Head of caudate nucleus (tissue), 42 donors: ENCODE data around the gene HELLS.
A peak's percentile ranks its signal among the peaks of the same experiment; 100 is the strongest.
"Not testable (repeated sequence)": the region's sequence is repeated elsewhere in the genome, so short reads cannot be mapped to it uniquely, and the experiment has no call there.

ENCODE experiments used
- DNase-seq, 42 donors: peaks; one replicate each; pipeline versions ENCODE4 v3.0.0 to v3.0.0-alpha.2; 2020 to 2021; ENCODE audit warnings: mixed read lengths in 7 of 42
- intact Hi-C: fragments of 100-400 bp; cut with DNase I; formaldehyde crosslinking; loops from one replicate; pipeline ENCODE4 v1.15.0; 2022

The HELLS gene

DNA sequence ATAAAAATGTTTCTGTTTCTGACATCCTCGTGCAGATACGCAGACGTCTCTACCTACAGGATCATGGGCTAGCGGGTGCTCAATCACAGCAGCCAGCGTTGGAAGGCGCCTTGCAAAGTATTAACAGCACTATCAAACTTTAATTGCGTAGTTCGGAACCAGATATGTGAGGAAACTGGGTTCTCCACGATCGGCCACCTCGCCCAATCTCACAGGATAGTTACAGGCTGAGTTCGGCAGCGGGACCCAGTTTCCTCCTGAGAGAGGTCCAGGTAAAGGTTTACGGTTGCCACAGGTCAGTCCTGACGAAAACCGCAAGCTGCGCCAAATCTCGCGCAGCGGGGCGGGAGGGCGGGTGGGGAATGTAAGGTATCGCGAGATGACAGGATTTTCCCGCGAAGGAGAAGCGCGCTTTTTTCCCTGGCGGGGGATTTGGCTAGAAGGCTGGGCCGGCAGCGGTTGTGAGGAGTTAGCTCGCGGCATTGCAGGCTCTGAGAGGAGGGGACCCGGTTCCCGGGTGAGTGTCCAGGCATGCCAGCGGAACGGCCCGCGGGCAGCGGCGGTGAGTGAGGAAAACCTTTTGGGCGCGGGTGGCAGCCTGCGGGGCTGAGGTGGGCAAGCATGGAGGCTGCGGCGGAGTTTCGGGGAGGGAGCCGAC, at the start of gene HELLS:
TSS of gene HELLS (plus strand) at position 398 of the 658 bp plus-strand sequence. CDS start at position 532, 134 bp downstream.
- intact Hi-C loops = no loop called here
- peak; percentile 44 to 87 (median 73) for DNase-seq

- intact Hi-C loops = no loop called here
- DNase-seq = no peak
Measured at GRCh38 chr10:94496010-94496409, 49.6 kb upstream of the HELLS start.

DNA sequence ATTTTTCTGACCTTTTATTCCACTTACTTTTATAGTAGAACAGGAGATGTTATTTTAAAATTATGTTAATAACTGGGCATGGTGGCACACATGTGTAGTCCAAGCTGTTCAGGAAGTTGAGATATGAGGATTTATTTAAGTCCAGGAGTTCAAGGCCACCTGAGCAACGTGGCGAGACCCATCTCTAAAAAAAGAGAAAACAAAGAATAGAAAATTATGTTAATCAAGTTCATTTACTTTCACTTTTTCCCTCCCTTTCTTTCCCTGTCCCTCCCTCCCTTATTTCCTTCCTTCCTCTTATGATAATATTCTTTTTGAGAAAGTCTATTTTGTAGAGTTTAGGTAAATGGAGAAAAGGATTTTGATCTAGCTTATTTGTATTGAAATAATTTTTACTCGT, 48.9 kb upstream of the HELLS start:
- intact Hi-C loops = no loop called here
- DNase-seq = no peak

DNA sequence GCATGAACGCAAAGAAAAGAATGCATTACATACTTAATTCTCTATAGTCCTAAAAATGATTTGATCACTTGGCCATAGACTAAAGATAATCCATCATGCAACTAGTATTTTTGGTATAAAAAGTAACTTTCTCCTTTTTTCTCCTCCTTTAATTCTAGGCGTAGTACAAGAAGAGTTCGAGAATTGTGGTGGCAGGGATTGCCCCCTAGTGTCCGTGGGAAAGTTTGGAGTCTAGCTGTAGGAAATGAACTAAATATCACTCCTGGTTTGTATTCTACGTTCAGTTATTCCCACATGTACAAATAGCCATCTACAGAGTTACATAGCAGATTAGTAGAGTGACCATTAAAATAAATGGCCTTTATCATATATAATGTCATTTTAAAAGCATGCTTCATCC, 45.5 kb upstream of the HELLS start:
- peak in 5 of 42 donors; percentile 10 to 51 (median 20) for DNase-seq
- intact Hi-C loops = no loop called here

DNA sequence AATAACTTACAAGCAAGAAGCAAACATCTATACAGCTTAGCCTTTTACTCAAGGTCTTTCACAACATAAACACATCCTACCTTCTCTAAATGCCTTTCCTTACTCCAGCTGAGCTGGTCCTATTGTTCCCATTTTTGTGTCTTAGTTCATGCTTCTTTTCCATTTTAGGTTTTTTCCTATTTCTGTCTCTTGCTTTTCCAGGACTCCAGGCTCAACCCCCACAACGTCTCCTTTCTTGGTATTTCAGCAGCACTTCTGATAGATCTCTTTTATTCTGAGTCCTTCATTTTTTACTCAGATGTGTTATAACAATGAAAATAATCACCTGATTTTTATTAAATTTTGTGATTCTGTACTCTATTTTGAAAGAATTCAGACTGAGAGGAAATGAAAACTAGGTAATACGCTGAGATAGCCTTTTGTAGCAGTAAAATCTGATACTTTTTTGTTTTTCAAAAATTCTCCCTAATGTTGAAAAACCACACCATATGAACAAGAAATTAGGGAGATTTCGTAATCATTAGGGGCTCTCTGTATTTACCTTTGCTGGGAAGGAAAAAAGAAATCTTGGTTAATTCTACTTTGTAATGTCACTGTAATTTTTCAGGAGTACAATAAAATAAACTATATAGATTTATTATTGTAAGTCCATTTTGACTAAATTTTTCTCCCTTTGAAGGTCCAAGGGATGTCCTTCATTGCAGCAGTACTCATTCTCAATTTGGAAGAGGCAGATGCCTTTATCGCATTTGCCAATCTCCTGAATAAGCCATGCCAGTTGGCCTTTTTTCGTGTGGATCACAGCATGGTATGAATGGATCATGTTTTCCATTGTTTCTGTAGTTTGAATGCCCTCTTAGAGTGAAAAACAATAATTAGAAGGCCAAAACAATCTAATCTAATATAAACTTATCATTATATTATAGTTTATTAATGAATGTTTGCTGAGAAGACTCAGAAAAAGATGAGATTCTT, 24.0 kb upstream of the HELLS start:
- DNase-seq = peak in 11 of 42 donors; percentile 9 to 71 (median 27)
- intact Hi-C loops = no loop called here

GRCh38 chr10:94524146-94524545, 21.4 kb upstream of the HELLS start:
- intact Hi-C loops = no loop called here
- DNase-seq = no peak

- DNase-seq = peak in 26 of 42 donors; percentile 14 to 76 (median 40)
- intact Hi-C loops = no loop called here
Measured at GRCh38 chr10:94524711-94525110, 20.9 kb upstream of the HELLS start.

DNA sequence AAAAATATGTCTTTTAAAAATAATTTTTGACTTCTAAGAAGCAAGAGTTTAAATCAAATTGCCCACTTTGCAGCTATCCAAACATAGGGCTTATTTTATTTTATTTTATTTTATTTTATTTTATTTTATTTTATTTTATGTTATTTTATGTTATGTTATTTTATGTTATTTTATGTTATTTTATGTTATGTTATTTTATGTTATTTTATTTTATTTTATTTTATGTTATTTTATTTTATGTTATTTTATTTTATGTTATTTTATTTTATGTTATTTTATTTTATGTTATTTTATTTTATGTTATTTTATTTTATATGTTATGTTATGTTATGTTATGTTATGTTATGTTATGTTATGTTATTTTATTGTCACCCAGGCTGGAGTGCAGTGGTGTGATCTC, 14.0 kb upstream of the HELLS start:
- intact Hi-C loops = not testable (repeated sequence)

GRCh38 chr10:94533027-94533426, 12.6 kb upstream of the HELLS start:
- intact Hi-C loops = no loop called here
- no peak for DNase-seq

More for the DNA sequence above, 14.0 kb upstream of the HELLS start:
- DNase-seq = not testable (repeated sequence)

DNA sequence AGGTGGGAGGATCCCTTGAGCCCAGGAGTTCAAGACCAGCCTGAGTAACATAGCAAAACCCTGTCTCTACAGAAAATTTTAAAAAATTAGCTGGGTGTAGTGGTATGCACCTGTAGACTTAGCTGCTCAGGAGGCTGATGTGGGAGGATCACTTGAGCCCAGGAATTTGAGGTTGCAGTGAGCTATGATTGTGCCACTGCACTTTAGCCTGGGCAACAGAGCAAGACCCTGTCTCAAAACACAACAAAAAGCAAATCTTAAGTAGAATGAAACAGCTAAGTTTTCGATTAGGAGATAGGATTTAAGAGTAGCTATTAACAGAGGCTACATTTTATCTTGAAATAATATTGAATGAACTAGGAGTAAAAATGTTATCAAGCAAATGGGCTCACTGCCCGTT, 3.3 kb upstream of the HELLS start:
- DNase-seq, intact Hi-C loops: not testable (repeated sequence)

- no peak for DNase-seq
- intact Hi-C loops = no loop called here
Measured at GRCh38 chr10:94546049-94546900, 687 bp downstream of the HELLS start.

- intact Hi-C loops = no loop called here
- DNase-seq = no peak
Measured at GRCh38 chr10:94546901-94547185, 1.3 kb downstream of the HELLS start.

- intact Hi-C loops = no loop called here
- DNase-seq = no peak
Measured at GRCh38 chr10:94549221-94549620, 3.6 kb downstream of the HELLS start.

DNA sequence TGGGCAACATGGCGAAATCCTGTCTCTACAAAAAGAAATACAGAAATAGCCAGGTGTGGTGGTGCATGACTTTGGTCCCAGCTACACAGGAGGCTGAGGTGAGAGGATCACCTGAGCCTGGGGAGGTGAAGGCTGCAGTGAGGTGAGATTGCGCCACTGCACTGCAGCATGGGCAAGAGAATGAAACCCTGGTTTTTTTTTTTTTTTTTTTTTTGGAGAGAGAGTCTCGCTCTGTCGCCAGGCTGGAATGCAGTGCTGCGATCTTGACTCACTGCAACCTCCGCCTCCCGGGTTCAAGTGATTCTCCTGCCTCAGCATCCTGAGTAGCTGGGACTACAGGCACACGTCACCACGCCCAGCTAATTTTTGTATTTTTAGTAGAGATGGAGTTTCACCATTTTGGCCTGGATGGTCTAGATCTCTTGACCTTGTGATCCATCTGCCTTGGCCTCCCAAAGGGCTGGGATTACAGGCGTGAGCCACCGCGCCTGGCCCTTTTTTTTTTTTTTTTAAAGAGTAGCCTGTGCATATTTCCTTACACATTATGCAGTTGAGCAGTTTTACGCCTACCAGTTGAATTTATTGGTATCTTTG, 22.2 kb downstream of the HELLS start:
- intact Hi-C loops, DNase-seq: not testable (repeated sequence)

- intact Hi-C loops = no loop called here
- DNase-seq = no peak
Measured at GRCh38 chr10:94571081-94571480, 25.5 kb downstream of the HELLS start.

DNA sequence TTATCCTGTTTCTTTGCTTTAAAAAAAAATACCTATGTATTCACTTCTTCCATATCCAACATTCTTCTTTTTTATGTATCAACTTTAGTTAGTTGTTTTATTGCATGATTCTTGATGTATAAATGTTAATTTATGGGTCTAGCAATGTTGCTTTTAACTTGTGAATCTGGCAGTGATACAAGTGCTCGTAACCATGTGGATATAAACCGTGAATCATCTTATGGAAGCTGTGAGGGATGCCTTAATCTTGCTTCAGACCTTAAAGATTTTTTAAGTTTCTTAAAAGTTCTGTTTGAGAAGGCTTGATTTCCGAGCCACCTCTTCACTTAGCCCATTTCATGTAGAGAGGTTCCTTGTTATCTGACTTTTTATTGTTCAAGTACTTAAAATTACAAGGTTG, 25.9 kb downstream of the HELLS start:
- intact Hi-C loops = no loop called here
- no peak for DNase-seq

- no peak for DNase-seq
- intact Hi-C loops = no loop called here
Measured at GRCh38 chr10:94578790-94579189, 33.2 kb downstream of the HELLS start.

DNA sequence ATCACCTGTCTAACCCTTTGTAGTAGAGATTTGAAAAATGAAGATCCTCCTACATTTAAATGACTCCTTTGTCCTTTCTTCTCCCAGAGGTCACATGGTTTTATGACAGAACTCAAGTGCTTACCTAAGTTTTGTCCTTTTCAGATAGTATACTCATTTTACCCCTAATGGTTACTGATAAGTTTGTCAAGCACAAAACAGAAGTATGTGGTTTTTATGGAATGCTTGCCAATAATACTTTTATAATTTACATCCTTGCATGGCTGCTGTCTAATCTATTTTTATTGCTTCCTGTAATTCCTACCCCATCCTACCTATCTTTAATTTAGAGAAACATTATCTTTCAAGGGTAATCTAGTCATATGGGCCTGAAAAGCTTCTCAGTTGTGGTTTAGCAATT, 37.5 kb downstream of the HELLS start:
- intact Hi-C loops = no loop called here
- DNase-seq = no peak
